Measurements from ENCODE around the gene CD79B. TPM values are rescaled to one million over a fixed set of nuclear protein-coding genes. Genes with fewer than 3 reads are reported as not detected.
A peak's percentile ranks its signal among the peaks of the same experiment; 100 is the strongest.

Gene CD79B
- total and polyA plus RNA-seq, 2 of the 13 experiments (the other 11 are each of a cell fraction or from before 2014, with no cell fraction given) = not detected

DNA sequence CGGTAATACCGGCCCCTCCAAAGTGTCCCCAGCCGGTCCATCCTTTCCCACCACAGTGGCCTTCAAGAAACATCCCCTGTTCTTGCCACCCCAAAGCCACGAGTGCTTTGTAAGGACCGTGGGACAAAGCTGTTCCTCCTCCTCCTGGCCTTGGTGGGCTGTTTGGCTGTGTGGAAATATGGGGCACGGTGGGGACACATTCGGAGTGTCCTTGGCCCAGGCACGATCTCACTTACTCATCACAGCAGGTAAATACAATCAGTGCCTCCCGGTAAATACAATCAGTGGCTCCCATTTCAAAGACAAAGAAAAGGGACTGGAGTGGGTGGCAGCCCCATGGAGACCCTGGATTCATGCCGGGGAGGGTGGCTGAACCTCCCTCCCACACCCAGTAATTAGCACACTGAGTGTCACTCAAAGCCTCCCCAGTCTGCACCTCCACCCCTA lies 30.2 kb upstream of the CD79B start (continued):
- TF ChIP-seq GLI4 (CRISPR knock-in tag; IDR thresholded peaks at IDR 0.05; ENCODE audit: borderline replicate concordance) = 0 out of 2 replicates have a peak, but pooled peaks have one; percentile 39
- peak; percentile 99 for TF ChIP-seq GFI1 (CRISPR knock-in tag; IDR thresholded peaks at IDR 0.05; ENCODE audit: borderline replicate concordance)
- no peak for TF ChIP-seq ZSCAN30 (CRISPR knock-in tag; IDR thresholded peaks at IDR 0.05)
- TF ChIP-seq AKAP8 (CRISPR knock-in tag; IDR thresholded peaks at IDR 0.05) = no peak
- TF ChIP-seq ZBTB39 (CRISPR knock-in tag; IDR thresholded peaks at IDR 0.05) = no peak
- no peak for TF ChIP-seq POLR2AphosphoS2 (IDR thresholded peaks at IDR 0.05; ENCODE audit: low read depth, low read length)
- TF ChIP-seq FOXP1 (IDR thresholded peaks at IDR 0.05) = peak; percentile 49; the same call in 1 of the 2 replicates
- peak; percentile 94 for TF ChIP-seq FOXP1 (CRISPR knock-in tag; IDR thresholded peaks at IDR 0.05)
- TF ChIP-seq MIER2 (CRISPR knock-in tag; IDR thresholded peaks at IDR 0.05) = no peak
- TF ChIP-seq MED1 (CRISPR knock-in tag; IDR thresholded peaks at IDR 0.05) = no peak
- TF ChIP-seq, protein P1, sequence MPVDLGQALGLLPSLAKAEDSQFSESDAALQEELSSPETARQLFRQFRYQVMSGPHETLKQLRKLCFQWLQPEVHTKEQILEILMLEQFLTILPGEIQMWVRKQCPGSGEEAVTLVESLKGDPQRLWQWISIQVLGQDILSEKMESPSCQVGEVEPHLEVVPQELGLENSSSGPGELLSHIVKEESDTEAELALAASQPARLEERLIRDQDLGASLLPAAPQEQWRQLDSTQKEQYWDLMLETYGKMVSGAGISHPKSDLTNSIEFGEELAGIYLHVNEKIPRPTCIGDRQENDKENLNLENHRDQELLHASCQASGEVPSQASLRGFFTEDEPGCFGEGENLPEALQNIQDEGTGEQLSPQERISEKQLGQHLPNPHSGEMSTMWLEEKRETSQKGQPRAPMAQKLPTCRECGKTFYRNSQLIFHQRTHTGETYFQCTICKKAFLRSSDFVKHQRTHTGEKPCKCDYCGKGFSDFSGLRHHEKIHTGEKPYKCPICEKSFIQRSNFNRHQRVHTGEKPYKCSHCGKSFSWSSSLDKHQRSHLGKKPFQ (CRISPR knock-in tag; IDR thresholded peaks at IDR 0.05; ENCODE audit: insufficient replicate concordance) = no peak
- TF ChIP-seq ZNF772 (CRISPR knock-in tag; IDR thresholded peaks at IDR 0.05) = 0 out of 2 replicates have a peak, but pooled peaks have one; percentile 37
- TF ChIP-seq MIXL1 (CRISPR knock-in tag; IDR thresholded peaks at IDR 0.05) = no peak
- no peak for TF ChIP-seq ZBTB3 (CRISPR knock-in tag; IDR thresholded peaks at IDR 0.05; ENCODE audit: borderline replicate concordance, low read depth)
- TF ChIP-seq, protein P2, sequence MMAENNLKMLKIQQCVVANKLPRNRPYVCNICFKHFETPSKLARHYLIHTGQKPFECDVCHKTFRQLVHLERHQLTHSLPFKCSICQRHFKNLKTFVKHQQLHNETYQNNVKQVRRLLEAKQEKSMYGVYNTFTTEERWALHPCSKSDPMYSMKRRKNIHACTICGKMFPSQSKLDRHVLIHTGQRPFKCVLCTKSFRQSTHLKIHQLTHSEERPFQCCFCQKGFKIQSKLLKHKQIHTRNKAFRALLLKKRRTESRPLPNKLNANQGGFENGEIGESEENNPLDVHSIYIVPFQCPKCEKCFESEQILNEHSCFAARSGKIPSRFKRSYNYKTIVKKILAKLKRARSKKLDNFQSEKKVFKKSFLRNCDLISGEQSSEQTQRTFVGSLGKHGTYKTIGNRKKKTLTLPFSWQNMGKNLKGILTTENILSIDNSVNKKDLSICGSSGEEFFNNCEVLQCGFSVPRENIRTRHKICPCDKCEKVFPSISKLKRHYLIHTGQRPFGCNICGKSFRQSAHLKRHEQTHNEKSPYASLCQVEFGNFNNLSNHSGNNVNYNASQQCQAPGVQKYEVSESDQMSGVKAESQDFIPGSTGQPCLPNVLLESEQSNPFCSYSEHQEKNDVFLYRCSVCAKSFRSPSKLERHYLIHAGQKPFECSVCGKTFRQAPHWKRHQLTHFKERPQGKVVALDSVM (CRISPR knock-in tag; IDR thresholded peaks at IDR 0.05) = no peak
- TF ChIP-seq ZNF562 (CRISPR knock-in tag; IDR thresholded peaks at IDR 0.05; ENCODE audit: borderline replicate concordance) = no peak
- no peak for TF ChIP-seq NR0B2 (CRISPR knock-in tag; IDR thresholded peaks at IDR 0.05)
- peak; percentile 74; the same call in 1 of the 2 replicates for TF ChIP-seq THRA (CRISPR knock-in tag; IDR thresholded peaks at IDR 0.05; ENCODE audit: borderline replicate concordance)
- no peak for TF ChIP-seq ZNF546 (CRISPR knock-in tag; conservative IDR thresholded peaks at IDR 0.05)
- peak; percentile 61 for TF ChIP-seq FOXP4 (CRISPR knock-in tag; IDR thresholded peaks at IDR 0.05)
- TF ChIP-seq SNRNP70 (IDR thresholded peaks at IDR 0.05; ENCODE audit: low read depth, low read length) = no peak
- TF ChIP-seq FOSL2 (CRISPR knock-in tag; IDR thresholded peaks at IDR 0.05) = peak; percentile 95
